AG08396 (cell line): ENCODE measurements around the gene DNAH9.

ENCODE experiments used
- DNase-seq: peaks from one replicate; pipeline ENCODE4 v3.0.0; 2012; ENCODE audit warnings: low spot score, mixed read lengths

Gene DNAH9

GRCh38 chr17:11610999-11611566 is 12.8 kb downstream of the DNAH9 start:
- DNase-seq = no peak

DNA sequence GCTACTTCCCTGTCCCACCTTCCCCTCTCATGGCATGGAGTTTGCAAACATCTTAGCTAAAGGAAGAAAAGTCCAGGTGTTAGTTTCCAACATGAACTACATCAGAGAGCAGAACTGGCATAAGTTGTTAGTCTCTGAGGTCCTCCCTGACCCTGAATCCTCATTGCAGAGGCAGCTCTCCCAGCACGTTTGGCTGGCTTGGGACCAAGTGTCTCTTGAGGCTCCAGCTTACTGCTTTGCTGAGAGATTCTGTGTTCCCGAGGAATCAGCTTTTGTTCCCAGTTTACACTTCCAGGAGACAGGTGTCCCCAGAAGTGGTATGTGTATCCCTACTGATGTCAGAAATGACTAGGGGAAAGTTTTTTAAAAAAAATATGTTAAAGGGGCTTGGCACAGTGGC is 14.7 kb downstream of the DNAH9 start:
- no peak for DNase-seq

DNA sequence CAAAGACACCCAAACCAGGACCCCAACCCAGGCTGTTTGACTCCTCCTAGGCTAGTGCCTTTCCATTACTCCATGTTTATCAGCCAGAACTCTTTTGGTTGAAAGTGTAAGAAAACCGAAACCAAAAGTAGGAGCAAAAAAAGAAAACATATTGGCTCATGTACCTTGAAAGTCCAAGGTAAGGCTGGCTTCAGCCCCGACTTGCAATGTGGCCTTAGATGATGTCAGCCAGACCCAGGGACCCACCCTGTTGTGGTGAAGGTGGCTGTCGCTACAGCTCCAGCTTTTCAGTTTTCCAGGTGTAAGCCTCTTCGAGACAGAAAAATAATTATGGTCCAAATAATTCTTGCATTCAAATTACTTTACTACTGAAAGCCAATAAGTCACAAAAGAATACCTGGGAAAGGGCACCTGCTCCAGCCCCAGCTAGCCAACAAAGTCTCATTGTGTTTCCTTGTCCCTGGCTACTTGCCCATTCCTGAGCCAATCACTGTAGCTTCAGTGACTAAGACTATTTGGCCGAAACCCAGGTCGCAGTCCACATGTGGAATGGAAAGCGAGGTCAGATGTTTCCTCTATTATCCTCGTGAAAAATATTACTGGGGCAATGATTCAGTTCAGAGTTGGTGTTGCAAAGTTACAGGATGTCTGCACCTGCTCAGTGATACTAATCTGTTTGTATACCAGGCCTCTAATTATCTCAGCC is 20.7 kb downstream of the DNAH9 start:
- DNase-seq = no peak

- no peak for DNase-seq
These were observed 24.2 kb downstream of the DNAH9 start for GRCh38 chr17:11622492-11622891.

DNA sequence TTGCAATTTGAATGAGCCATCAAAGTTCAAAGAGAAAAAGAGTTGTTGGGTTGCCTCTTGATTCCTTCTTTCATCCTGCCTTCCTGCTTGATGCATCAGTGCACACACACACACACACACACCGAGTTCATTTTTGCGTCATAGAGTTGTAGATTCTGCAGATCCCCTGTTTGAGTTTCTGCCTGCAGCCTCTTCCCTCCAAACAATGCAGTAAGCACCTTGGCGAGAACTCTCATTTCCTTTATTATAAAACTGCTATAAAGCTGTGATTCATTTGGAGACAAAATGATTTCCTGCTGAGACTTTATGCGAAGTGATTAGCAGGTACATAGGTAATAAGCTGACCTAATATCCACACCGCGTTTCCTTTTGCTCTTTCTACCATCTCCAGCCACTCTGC is 26.7 kb downstream of the DNAH9 start:
- DNase-seq = no peak

- DNase-seq = no peak
These were observed 27.6 kb downstream of the DNAH9 start for GRCh38 chr17:11625878-11626277.

- no peak for DNase-seq
These were observed 29.2 kb downstream of the DNAH9 start for GRCh38 chr17:11627301-11627940.

GRCh38 chr17:11628374-11628773 is 30.1 kb downstream of the DNAH9 start:
- no peak for DNase-seq

- no peak for DNase-seq
These were observed 30.6 kb downstream of the DNAH9 start for GRCh38 chr17:11628831-11629230.

- DNase-seq = no peak
These were observed 38.5 kb downstream of the DNAH9 start for GRCh38 chr17:11636771-11637170.

GRCh38 chr17:11637796-11638195 is 39.5 kb downstream of the DNAH9 start:
- DNase-seq = no peak

GRCh38 chr17:11638700-11639265 is 40.5 kb downstream of the DNAH9 start:
- no peak for DNase-seq

- DNase-seq = no peak
These were observed 41.6 kb downstream of the DNAH9 start for GRCh38 chr17:11639736-11640462.

DNA sequence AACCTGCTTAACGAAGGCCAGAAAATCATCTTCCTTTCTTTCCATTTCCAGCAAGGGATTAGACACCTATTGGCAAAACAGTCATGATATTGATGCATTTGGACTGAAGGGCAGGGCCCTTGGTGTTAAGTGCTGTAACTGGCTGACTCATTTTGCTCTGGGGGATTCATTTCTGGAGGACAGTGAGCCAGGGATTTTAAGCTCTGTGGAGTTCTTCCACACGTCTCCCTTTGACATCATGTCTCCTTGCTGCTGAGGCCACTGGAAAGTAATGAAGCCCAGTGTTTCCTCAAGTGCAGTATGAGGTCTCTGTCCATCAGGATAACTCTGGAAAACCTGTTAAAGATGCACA is 42.2 kb downstream of the DNAH9 start:
- DNase-seq = no peak

- no peak for DNase-seq
These were observed 43.4 kb downstream of the DNAH9 start for GRCh38 chr17:11641521-11642275.

- DNase-seq = no peak
These were observed 44.4 kb downstream of the DNAH9 start for GRCh38 chr17:11642655-11643054.

GRCh38 chr17:11643851-11644250 is 45.6 kb downstream of the DNAH9 start:
- no peak for DNase-seq

DNA sequence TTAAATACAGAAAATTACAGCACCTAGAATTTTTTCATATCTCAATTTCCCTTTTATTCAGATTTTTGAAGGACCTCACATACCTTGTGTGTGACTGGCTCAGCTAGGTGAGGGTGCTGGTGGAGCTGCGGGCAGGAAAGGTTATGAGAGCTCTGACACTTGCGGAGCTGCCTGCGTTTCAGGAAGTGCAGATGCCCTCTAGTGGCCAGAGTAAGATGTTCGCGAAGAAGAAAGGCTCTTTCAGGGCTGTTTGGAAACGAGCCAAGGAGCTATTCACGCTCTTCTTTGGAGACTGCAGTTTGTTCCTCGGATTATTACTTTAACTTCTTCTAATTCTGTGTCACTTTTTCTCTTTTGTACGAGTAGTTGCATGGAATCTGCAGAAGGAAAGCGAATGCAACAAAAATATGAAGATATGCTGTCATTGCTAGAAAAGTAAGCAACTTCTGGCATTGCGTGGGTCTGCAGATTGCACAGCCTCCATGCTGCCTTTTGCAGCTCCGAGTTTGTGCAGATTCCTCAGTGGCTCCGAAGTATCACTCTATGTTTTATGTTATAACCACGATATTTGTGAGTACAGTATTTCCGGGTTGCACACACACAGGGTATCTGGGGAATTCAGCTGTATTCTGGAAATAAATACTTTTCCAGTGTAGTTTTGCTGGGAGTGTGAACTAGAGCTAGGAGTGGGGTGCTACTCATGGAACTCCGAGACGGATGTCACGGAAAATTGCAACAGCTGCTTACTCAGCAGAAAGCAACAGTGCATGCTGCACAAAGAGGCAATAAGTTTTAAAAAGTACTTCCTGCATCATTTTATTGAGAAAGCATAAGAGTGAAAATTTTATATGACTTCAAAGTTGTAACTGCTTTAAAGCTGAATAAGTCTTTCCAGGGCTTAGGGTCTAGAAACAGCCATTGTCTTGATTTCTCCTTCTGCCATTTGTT is 46.3 kb downstream of the DNAH9 start:
- peak; percentile 41 for DNase-seq

GRCh38 chr17:11645426-11645825 is 47.2 kb downstream of the DNAH9 start:
- DNase-seq = no peak

GRCh38 chr17:11651089-11651488 is 52.8 kb downstream of the DNAH9 start:
- DNase-seq = no peak

GRCh38 chr17:11668618-11669017 is 70.3 kb downstream of the DNAH9 start:
- no peak for DNase-seq
